Caco-2 (cell line): ENCODE measurements around the gene C6orf89. TPM values are rescaled to one million over a fixed set of nuclear protein-coding genes. Genes with fewer than 3 reads are reported as not detected.
A peak's percentile ranks its signal among the peaks of the same experiment; 100 is the strongest.

Experiments used
- BruUV-seq: library from RNA; stranded (reverse); fragments of 400-500 nt; replicated peaks from 2 replicates; lab custom pipeline; 2021; lab: Mats Ljungman, UMichigan
- CTCF ChIA-PET: fragments of 300-600 bp; sonication (Branson Sonifier 250); formaldehyde crosslinking; loops from one replicate; lab custom pipeline; 2022; ENCODE audit warnings: antibody characterized with exemption; lab: Charles Lee
- POLR2A ChIA-PET: fragments of 300-600 bp; sonication (Branson Sonifier 250); formaldehyde crosslinking; loops from one replicate; lab custom pipeline; 2022; ENCODE audit warnings: antibody characterized with exemption; lab: Charles Lee
- DNase-seq, 2 experiments: peaks; one replicate each; pipeline versions ENCODE4 v3.0.0 to v3.0.0-alpha.2; 2020 to 2022
- H3K27me3 ChIP-seq: replicated peaks from 2 replicates; pipeline ENCODE4 v1.6.0; 2011; ENCODE audit warnings: low read length; ENCODE audit not compliant: control insufficient read depth, insufficient read depth
- H3K36me3 ChIP-seq: 2 replicates; pipeline ENCODE4 v1.5.1; 2011; ENCODE audit warnings: low read length; ENCODE audit not compliant: control insufficient read depth, insufficient read depth
- H3K4me1 ChIP-seq: fragments of 250-450 bp; sonication (Bioruptor Pico); 2 replicates; pipeline ENCODE4 v1.5.1; 2020; ENCODE audit warnings: mild to moderate bottlenecking
- H3K4me3 ChIP-seq: 2 replicates; pipeline ENCODE4 v1.5.1; 2011; ENCODE audit warnings: low read depth, mild to moderate bottlenecking, control low read depth, low read length
- H3K9me3 ChIP-seq: fragments of 250-450 bp; sonication (Bioruptor Pico); 2 replicates; pipeline ENCODE4 v1.5.1; 2020; ENCODE audit warnings: mild to moderate bottlenecking, moderate library complexity
- H3K27ac Mint-ChIP-seq: one replicate; pipeline ENCODE4 v1.8.0; 2022; ENCODE audit warnings: mixed read lengths; ENCODE audit not compliant: unreplicated experiment
- H3K27me3 Mint-ChIP-seq: one replicate; pipeline ENCODE4 v1.8.0; 2022; ENCODE audit warnings: mixed read lengths; ENCODE audit not compliant: insufficient read depth, unreplicated experiment
- H3K36me3 Mint-ChIP-seq: one replicate; pipeline ENCODE4 v1.8.0; 2022; ENCODE audit warnings: mild to moderate bottlenecking, mixed read lengths; ENCODE audit not compliant: insufficient read depth, unreplicated experiment
- H3K4me1 Mint-ChIP-seq: one replicate; pipeline ENCODE4 v1.8.0; 2022; ENCODE audit warnings: low read depth, mixed read lengths; ENCODE audit not compliant: unreplicated experiment
- H3K4me3 Mint-ChIP-seq: one replicate; pipeline ENCODE4 v1.8.0; 2022; ENCODE audit warnings: mild to moderate bottlenecking, moderate library complexity, mixed read lengths; ENCODE audit not compliant: unreplicated experiment
- H3K9me3 Mint-ChIP-seq: one replicate; pipeline ENCODE4 v1.8.0; 2022; ENCODE audit warnings: mixed read lengths; ENCODE audit not compliant: unreplicated experiment
- intact Hi-C: fragments of 100-400 bp; cut with micrococcal nuclease; formaldehyde crosslinking; loops from one replicate; pipeline ENCODE4 v1.10.0; 2022; ENCODE audit not compliant: unreplicated experiment
- total RNA-seq: library from RNA; stranded (reverse); gene quantifications from 2 replicates; pipeline ENCODE4 v1.2.3, GENCODE V29; 2022
- TF ChIP-seq, protein P1 (sequence below), 2 experiments: fragments of 200-600 bp in 1 of 2; IDR thresholded peaks; 1 replicate in 1 of 2; 2 replicates in 1 of 2; pipeline versions ENCODE4 v1.5.1 to v1.8.0; 2011 to 2022; ENCODE audit warnings: antibody characterized with exemption in 1 of 2, control low read depth in 1 of 2, inconsistent platforms in 1 of 2, low read depth in 1 of 2, low read length in 1 of 2, mild to moderate bottlenecking in 1 of 2, moderate library complexity in 1 of 2; ENCODE audit not compliant: insufficient read depth in 1 of 2, severe bottlenecking in 1 of 2, unreplicated experiment in 1 of 2

The C6orf89 gene
- total RNA-seq, 1 experiment from 2014 or later = 24.4 TPM

- no TSS peak for BruUV-seq
- Mint-ChIP-seq H3K27ac (peak overlapping the region; percentile 23), H3K9me3 (no peaks in the 10 kb centered on the region), H3K4me3 (no peak overlapping the region), H3K4me1 (peaks cover 8% of the 10 kb centered on the region), H3K27me3 (no peaks in the 10 kb centered on the region), H3K36me3 (peaks cover 18% of the 10 kb centered on the region)
- Histone ChIP-seq H3K9me3 (no peaks in the 10 kb centered on the region), H3K4me3 (no peak overlapping the region), H3K27me3 (no peaks in the 10 kb centered on the region), H3K36me3 (no peaks in the 10 kb centered on the region; the same call in 1 of the 2 replicates), H3K4me1 (no peaks in the 10 kb centered on the region)
- TF ChIP-seq, protein P1, sequence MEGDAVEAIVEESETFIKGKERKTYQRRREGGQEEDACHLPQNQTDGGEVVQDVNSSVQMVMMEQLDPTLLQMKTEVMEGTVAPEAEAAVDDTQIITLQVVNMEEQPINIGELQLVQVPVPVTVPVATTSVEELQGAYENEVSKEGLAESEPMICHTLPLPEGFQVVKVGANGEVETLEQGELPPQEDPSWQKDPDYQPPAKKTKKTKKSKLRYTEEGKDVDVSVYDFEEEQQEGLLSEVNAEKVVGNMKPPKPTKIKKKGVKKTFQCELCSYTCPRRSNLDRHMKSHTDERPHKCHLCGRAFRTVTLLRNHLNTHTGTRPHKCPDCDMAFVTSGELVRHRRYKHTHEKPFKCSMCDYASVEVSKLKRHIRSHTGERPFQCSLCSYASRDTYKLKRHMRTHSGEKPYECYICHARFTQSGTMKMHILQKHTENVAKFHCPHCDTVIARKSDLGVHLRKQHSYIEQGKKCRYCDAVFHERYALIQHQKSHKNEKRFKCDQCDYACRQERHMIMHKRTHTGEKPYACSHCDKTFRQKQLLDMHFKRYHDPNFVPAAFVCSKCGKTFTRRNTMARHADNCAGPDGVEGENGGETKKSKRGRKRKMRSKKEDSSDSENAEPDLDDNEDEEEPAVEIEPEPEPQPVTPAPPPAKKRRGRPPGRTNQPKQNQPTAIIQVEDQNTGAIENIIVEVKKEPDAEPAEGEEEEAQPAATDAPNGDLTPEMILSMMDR (IDR thresholded peaks at IDR 0.05; ENCODE audit: insufficient read depth in 1 of 2, low read depth in 1 of 2, low read length in 1 of 2, severe bottlenecking in 1 of 2, unreplicated experiment in 1 of 2) = no peak
- no peak for DNase-seq
- ChIA-PET CTCF (interaction anchor here (0.7 to 2.7 kb wide), 11 partner anchors 15 to 99 kb away, joined by 3 to 15 read pairs (median 5); partner anchors contain the start of gene PPIL1), POLR2A (interaction anchor here (1.8 kb wide), 1 partner anchor 22 kb away, joined by 9 read pairs; the partner anchor contains the start of gene PPIL1)
- intact Hi-C loops = no loop called here
Measured at GRCh38 chr6:36852481-36853147, 33.1 kb upstream of the C6orf89 start.

DNA sequence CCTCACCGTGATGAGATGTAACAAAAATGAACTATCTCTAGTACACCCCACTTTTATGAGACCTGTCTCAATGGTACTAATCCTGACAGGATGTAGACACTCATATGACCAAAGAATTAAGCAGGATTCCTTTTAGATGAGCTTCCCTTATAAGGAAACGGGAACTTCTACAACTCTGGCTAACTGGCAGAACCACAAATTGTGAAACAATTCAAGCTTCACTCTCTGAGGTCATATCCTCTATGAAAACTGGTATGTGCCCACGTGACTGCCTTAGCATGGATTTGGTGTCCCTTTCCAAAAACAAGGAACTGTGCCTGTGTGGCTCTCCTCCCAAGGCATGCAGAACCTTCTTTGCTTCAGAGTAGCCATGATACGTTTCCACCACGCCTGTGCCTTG lies 32.4 kb upstream of the C6orf89 start:
- no peaks in the 10 kb centered on the region for H3K27me3 ChIP-seq
- no peaks in the 10 kb centered on the region for H3K9me3 Mint-ChIP-seq
- H3K27me3 Mint-ChIP-seq = no peaks in the 10 kb centered on the region
- no peaks in the 10 kb centered on the region; the same call in 1 of the 2 replicates for H3K36me3 ChIP-seq
- DNase-seq = no peak
- H3K4me3 ChIP-seq = no peak overlapping the region
- intact Hi-C loops = no loop called here
- CTCF ChIA-PET = interaction anchor here (0.6 to 2.7 kb wide), 5 partner anchors 19 to 88 kb away, joined by 3 to 15 read pairs (median 6); partner anchors contain the start of gene PPIL1
- no peak overlapping the region for H3K4me3 Mint-ChIP-seq
- TF ChIP-seq, protein P1 (IDR thresholded peaks at IDR 0.05; ENCODE audit: insufficient read depth in 1 of 2, low read depth in 1 of 2, low read length in 1 of 2, severe bottlenecking in 1 of 2, unreplicated experiment in 1 of 2) = no peak
- peaks cover 4% of the 10 kb centered on the region for H3K4me1 Mint-ChIP-seq
- H3K9me3 ChIP-seq = no peaks in the 10 kb centered on the region
- POLR2A ChIA-PET = interaction anchor here (1.8 kb wide), 1 partner anchor 21 kb away, joined by 9 read pairs; the partner anchor contains the start of gene PPIL1
- peak overlapping the region; percentile 23 for H3K27ac Mint-ChIP-seq
- H3K4me1 ChIP-seq = no peaks in the 10 kb centered on the region
- peaks cover 18% of the 10 kb centered on the region for H3K36me3 Mint-ChIP-seq
- BruUV-seq = no TSS peak

- Mint-ChIP-seq H3K4me3 (no peak overlapping the region), H3K4me1 (no peaks in the 10 kb centered on the region), H3K9me3 (no peaks in the 10 kb centered on the region), H3K36me3 (peaks cover 31% of the 10 kb centered on the region), H3K27me3 (no peaks in the 10 kb centered on the region), H3K27ac (no peak overlapping the region)
- DNase-seq = no peak
- no peaks in the 10 kb centered on the region for H3K27me3 ChIP-seq
- H3K4me3 ChIP-seq = no peak overlapping the region
- H3K36me3 ChIP-seq = no peaks in the 10 kb centered on the region; the same call in 1 of the 2 replicates
- intact Hi-C loops = no loop called here
- ChIA-PET POLR2A (no interaction called here), CTCF (no interaction called here)
- no TSS peak for BruUV-seq
- no peaks in the 10 kb centered on the region for H3K9me3 ChIP-seq
- TF ChIP-seq, protein P1 (IDR thresholded peaks at IDR 0.05; ENCODE audit: insufficient read depth in 1 of 2, low read depth in 1 of 2, low read length in 1 of 2, severe bottlenecking in 1 of 2, unreplicated experiment in 1 of 2) = no peak
- H3K4me1 ChIP-seq = no peaks in the 10 kb centered on the region
Measured at GRCh38 chr6:36855750-36856149, 30.0 kb upstream of the C6orf89 start.
